Measurements from ENCODE around the gene SIT1.

SIT1 gene

DNA sequence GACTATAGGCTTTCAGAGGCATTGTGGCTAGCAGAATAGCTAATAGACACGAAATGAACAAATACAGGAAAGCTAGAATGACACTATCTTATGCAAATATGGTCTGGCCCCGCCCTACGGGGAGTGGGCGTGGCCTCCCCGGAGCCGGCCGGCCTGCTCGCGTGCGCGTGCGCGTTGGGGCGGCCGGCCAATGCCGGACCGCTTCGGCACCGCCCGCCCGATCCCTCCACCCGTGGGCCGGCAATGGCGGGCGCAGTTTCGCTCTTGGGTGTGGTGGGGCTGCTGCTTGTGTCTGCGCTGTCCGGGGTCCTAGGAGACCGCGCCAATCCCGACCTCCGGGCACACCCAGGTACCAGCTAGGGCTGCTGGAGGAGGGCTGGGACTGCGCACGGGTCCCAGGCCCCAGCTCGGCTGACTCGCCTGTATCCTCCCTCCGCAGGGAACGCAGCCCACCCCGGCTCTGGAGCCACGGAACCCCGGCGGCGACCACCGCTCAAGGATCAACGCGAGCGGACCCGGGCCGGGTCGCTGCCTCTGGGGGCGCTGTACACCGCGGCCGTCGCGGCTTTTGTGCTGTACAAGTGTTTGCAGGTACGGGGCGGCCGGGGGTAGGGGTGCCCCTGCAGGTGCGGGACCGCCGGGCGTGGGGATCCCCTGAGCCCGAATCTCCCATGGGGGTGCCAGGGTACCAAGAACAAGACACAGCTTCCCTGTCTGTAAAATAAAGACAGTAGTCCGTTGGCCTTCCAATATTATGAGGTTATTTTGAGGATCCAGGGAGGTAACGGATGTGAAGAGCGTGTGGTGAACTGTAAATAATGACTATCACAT lies 7.6 kb upstream of the SIT1 start, which contains the start of gene CCDC107:
Gene CCDC107 (plus strand): TSS at position 156 of the 831 bp plus-strand sequence. CDS start 88 bp downstream, at position 244.
- TF ChIP-seq FOXP2 (optimal IDR thresholded peaks at IDR 0.05; ENCODE audit: borderline replicate concordance, extremely low read depth, extremely low read length, insufficient read depth) (peak; percentile 60), POLR2AphosphoS5 (IDR thresholded peaks at IDR 0.05; ENCODE audit: low read depth, low read length) (peak; percentile 79), SIN3A (IDR thresholded peaks at IDR 0.05; ENCODE audit: borderline replicate concordance, insufficient read depth, low read length) (no peak), TAF1 (IDR thresholded peaks at IDR 0.05; ENCODE audit: borderline replicate concordance, insufficient read depth, low read length) (peak; percentile 79; the same call in 1 of the 2 replicates)
- TF ChIP-seq, protein P1, sequence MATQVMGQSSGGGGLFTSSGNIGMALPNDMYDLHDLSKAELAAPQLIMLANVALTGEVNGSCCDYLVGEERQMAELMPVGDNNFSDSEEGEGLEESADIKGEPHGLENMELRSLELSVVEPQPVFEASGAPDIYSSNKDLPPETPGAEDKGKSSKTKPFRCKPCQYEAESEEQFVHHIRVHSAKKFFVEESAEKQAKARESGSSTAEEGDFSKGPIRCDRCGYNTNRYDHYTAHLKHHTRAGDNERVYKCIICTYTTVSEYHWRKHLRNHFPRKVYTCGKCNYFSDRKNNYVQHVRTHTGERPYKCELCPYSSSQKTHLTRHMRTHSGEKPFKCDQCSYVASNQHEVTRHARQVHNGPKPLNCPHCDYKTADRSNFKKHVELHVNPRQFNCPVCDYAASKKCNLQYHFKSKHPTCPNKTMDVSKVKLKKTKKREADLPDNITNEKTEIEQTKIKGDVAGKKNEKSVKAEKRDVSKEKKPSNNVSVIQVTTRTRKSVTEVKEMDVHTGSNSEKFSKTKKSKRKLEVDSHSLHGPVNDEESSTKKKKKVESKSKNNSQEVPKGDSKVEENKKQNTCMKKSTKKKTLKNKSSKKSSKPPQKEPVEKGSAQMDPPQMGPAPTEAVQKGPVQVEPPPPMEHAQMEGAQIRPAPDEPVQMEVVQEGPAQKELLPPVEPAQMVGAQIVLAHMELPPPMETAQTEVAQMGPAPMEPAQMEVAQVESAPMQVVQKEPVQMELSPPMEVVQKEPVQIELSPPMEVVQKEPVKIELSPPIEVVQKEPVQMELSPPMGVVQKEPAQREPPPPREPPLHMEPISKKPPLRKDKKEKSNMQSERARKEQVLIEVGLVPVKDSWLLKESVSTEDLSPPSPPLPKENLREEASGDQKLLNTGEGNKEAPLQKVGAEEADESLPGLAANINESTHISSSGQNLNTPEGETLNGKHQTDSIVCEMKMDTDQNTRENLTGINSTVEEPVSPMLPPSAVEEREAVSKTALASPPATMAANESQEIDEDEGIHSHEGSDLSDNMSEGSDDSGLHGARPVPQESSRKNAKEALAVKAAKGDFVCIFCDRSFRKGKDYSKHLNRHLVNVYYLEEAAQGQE (IDR thresholded peaks at IDR 0.05; ENCODE audit: insufficient read depth in 1 of 2, low read depth in 2 of 2, low read length in 2 of 2), result peak in 1 of 2 experiments; percentile 63; a peak in 2 of 4 replicates

DNA sequence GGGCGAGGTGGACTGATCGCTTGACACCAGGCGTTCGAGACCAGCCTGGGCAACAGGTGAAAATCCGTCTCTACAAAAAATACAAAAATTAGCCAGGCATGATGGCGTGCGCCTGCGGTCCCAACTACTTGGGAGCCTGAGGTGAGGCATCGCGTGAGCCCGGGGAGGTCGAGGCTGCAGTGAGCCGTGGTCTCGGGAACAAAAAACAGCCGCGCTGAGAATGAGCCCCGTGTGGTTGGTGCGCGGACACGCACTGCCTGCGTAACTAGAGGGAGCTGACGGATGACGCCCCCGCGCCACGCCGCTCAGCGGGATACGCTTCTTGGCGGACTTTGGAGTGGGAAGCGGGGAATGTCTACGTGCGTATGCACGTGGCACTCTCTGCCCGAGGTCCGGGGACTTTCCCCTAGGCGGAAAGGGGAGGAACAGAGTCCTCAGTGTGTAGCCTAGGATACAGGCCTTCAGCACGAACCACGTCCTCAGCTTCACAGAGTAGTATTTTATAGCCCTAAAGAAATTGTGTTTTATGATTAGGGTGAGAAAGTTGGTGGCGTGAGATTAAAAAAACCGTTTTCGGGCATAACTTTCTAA lies 6.9 kb upstream of the SIT1 start, which contains the start of gene RMRP:
Gene RMRP (minus strand): TSS at position 474 of the 591 bp plus-strand sequence.
- TF ChIP-seq POLR2AphosphoS5 (IDR thresholded peaks at IDR 0.05; ENCODE audit: low read depth, low read length) (no peak), FOXP2 (optimal IDR thresholded peaks at IDR 0.05; ENCODE audit: borderline replicate concordance, extremely low read depth, extremely low read length, insufficient read depth) (peak; percentile 92), TAF1 (IDR thresholded peaks at IDR 0.05; ENCODE audit: borderline replicate concordance, insufficient read depth, low read length) (no peak), SIN3A (IDR thresholded peaks at IDR 0.05; ENCODE audit: borderline replicate concordance, insufficient read depth, low read length) (peak; percentile 44; the same call in 1 of the 2 replicates)
- TF ChIP-seq, protein P1 (IDR thresholded peaks at IDR 0.05; ENCODE audit: insufficient read depth in 1 of 2, low read depth in 2 of 2, low read length in 2 of 2), result no peak

DNA sequence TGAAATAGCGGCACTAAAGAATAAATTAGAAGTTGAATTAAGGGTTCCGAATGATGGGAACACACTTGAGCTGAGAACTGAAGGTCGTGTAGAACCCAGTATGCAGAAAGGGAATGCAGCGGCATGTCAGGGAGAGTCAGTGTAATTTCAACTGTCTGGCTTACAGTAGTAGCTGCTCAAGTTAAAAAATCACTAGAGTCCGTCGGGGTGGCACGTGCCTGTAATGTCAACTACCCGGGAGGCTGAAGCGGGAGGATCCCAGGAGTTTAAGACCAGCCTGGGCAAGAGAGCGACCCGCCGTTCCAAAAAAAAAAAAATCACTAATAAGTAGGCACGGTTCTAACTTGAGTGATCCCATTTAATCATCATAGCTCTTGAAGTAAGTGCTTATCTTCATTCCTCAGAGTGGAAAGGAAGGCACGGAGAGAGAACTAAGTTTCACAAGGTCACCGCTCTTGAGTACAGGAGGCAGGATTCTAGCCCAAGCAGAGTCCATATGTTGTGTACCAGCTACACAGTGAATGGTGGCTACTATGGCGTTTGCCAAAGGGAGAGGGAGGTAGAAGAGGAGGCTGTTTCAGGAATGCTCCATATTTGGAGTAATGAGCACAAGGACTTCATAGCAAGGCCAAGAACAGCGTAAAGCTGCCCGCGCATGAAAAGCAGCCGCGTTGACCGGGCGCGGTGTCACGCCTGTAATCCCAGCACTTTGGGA lies 6.3 kb upstream of the SIT1 start:
- TF ChIP-seq SIN3A (IDR thresholded peaks at IDR 0.05; ENCODE audit: borderline replicate concordance, insufficient read depth, low read length), result no peak

DNA sequence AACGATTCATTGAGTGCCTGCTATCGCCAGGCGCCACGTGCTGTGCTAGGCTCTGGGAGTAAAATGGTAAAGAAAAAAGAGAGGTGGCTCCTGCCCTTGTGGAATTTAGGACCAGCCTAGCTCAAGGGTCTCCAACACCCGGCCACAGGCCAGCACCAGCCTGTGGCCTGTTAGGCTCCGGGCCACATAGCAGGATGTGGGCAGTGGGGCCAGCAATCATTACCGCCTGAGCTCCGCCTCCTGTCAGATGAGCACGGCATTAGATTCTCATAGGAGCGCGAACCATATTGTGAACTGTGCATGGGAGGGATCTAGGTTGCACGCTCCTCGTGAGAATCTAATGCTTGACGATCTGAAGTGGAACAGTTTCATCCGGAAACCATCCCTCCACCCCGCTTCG lies 5.6 kb upstream of the SIT1 start:
- TF ChIP-seq FOXP2 (optimal IDR thresholded peaks at IDR 0.05; ENCODE audit: borderline replicate concordance, extremely low read depth, extremely low read length, insufficient read depth), result no peak
- TF ChIP-seq, protein P1 (IDR thresholded peaks at IDR 0.05; ENCODE audit: insufficient read depth in 1 of 2, low read depth in 2 of 2, low read length in 2 of 2), result no peak
- TF ChIP-seq SIN3A (IDR thresholded peaks at IDR 0.05; ENCODE audit: borderline replicate concordance, insufficient read depth, low read length), result no peak
- TF ChIP-seq POLR2AphosphoS5 (IDR thresholded peaks at IDR 0.05; ENCODE audit: low read depth, low read length), result no peak
- TF ChIP-seq TAF1 (IDR thresholded peaks at IDR 0.05; ENCODE audit: borderline replicate concordance, insufficient read depth, low read length), result no peak

DNA sequence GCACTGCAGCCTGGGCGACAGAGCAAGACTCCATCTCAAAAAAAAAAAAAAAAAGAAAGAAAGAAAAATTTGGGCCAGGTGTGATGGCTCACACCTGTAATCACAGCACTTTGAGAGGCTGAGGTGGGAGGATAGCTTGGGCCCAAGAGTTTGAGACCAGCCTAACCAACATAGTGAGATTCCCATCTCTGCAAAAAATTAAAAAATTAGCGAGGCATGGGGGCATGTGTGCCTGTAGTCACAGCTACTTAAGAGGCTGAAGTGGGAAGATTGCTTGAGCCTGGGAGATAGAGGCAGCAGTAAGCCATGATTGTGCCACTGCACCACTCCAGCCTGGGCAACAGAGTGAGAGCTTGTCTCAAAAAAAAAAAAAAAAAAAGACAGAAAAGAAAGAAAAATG lies 2.9 kb upstream of the SIT1 start:
- TF ChIP-seq SIN3A (IDR thresholded peaks at IDR 0.05; ENCODE audit: borderline replicate concordance, insufficient read depth, low read length) (no peak), FOXP2 (optimal IDR thresholded peaks at IDR 0.05; ENCODE audit: borderline replicate concordance, extremely low read depth, extremely low read length, insufficient read depth) (no peak), POLR2AphosphoS5 (IDR thresholded peaks at IDR 0.05; ENCODE audit: low read depth, low read length) (no peak), TAF1 (IDR thresholded peaks at IDR 0.05; ENCODE audit: borderline replicate concordance, insufficient read depth, low read length) (no peak)
- TF ChIP-seq, protein P1 (IDR thresholded peaks at IDR 0.05; ENCODE audit: insufficient read depth in 1 of 2, low read depth in 2 of 2, low read length in 2 of 2), result no peak
